GM21526 (cell line): ENCODE results near the gene CNP.
"Not testable (repeated sequence)": the region's sequence is repeated elsewhere in the genome, so short reads cannot be mapped to it uniquely, and the experiment has no call there.

Experiments used
- ATAC-seq: cut with Tn5 transposase; IDR thresholded peaks from one replicate; pipeline ENCODE4 v1.9.1; 2021; ENCODE audit warnings: moderate library complexity; ENCODE audit not compliant: unreplicated experiment, low FRiP score

CNP gene

GRCh38 chr17:41966463-41967140, at the start of gene CNP:
CNP (plus strand) TSS chr17:41966795; CDS start chr17:41966885, 90 bp downstream.
- ATAC-seq = peak; percentile 53

DNA sequence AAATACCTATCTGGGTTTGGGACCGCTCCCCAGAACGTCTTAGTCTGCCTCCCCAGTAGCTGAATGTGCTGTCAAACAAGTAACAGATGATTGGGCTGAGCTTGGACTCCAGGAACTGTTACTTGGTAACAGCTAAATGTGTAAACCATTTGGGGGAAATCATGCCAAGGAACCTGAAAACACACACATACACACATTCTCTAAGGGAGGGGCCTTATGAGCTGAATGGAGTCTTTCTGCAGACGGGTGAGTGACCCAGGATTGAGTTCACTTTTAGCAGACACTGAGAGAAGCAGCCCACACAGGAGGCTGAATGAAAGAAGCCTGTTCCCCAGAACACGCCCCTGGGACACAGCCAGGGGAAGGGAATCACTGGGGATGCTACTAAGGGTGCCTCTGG, 49.4 kb upstream of the CNP start:
- ATAC-seq = no peak

DNA sequence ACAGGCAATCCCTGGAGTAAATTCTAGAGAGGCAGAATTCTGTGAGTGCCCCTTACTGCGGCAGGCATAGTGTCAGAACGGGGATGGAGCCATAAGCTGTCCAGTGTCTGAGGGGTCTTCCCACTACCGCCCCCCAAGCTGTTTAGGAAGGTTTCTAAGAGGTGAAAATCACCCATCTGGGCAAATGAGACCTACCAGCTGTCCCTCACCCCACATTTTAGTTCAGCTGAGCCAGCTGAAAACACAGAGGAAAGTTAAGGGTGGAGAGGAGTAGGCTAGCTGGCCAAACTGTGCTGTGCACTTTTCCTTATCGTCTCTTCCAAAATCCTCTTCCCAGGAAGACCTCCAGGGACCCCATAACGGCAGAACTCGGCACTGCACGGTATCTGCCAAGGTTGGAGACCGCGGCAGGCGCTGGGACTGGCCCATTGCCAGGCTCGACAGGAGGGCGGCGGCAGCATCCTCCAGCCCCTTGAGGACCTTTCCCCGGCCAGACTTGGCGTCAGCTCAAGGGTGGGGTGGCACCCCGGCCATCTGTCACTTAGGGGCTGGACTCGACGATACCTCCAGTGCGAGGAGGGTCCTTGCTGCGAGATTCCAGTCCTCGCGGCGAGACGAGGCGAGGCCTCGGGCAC, 48.8 kb upstream of the CNP start:
- no peak for ATAC-seq

GRCh38 chr17:41918314-41919164, 48.1 kb upstream of the CNP start, which contains the start of gene ACLY:
ACLY (minus strand) TSS chr17:41918951; CDS start chr17:41913873, 5,078 bp downstream.
- peak; percentile 86 for ATAC-seq

DNA sequence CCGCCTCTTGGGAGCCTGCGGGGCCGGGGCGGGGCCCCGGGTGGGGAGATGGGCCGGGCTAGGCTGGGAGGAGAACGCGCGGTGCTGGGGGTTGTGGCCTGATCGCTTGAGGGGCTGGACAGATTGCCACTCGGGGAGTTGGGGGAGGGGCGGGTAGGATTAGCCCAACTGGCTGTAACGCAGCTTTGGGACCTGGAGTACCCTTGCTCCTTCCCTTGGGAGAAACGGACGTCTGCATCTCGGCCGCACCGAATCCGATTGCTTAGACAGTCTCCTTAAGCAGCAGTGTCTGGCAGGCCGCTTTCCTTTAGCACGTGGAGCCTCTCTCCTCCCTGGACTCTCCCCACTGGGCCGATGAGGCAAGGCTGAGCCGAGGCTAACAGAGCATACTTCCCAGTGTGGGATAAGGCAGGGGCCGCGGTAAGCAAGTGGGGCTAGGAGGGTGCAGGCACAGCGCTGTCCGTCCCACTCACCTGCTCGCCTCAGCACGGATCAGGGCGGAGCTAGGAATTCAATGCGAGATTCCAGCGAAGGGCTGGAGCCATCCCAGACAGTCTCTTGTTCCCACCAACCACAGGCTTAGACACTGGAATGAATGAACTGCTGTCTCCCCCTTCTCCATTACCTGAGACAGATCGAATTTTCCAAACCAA, 47.3 kb upstream of the CNP start:
- peak; percentile 14 for ATAC-seq

DNA sequence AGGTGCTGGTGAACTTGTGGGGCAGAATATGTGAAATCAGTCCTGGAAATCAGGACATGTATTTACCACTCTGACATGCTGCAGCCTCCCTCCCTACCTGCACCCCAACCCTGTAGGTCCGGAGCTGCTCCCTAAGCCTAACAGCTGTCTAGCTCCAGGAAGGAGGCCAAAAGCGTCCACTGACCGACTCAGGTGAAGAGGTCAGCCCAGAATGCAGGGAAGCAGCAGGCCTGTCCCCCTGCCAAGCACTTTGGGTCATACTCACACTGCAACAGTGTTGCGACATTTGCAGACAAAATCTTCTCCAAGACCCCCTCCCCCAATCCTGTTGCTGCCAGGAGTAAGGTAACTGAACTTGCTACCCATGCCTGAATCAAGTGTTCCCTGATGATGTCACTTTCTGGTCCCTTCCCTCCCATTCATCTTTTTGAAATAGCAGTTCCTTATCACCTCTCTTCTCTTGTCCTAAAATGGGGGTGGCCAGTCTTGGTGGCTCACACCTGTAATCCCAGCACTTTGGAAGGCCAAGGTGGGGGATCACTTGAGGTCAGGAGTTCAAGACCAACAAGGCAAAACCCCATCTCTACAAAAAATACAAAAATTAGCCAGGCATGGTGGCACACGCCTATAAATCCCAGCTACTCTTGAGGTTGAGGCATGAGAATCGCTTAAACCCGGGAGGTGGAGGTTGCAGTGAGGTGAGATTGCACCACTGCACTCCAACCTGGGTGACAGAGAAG, 46.6 kb upstream of the CNP start:
- ATAC-seq = no peak

GRCh38 chr17:41920580-41920955, 46.0 kb upstream of the CNP start:
- no peak for ATAC-seq

GRCh38 chr17:41925991-41926590, 40.5 kb upstream of the CNP start:
- ATAC-seq = no peak

DNA sequence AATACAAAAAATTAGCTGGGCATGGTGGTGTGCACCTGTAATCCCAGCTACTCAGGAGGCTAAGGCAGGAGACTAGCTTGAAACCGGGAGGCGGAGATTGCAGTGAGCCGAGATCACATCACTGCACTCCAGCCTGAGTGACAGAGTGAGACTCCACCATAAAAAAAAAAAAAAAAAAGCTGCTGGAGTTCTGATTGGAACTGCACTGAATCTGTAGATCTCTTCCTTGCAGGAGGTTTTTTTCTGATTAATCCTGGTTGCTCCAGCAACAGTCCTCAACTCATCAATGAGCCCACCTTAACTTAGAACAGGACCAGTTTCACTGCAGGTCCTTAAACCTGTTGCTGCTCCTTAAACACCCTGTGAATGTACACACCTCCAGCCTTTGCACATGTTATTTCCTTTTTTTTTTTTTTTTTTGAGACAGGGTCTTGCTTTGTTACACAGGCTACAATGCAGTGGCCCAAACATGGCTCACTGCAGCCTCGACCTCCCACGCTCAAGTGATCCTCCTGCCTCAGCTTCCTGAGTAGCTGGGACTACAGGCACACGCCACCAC, 37.8 kb upstream of the CNP start:
- ATAC-seq = no peak

DNA sequence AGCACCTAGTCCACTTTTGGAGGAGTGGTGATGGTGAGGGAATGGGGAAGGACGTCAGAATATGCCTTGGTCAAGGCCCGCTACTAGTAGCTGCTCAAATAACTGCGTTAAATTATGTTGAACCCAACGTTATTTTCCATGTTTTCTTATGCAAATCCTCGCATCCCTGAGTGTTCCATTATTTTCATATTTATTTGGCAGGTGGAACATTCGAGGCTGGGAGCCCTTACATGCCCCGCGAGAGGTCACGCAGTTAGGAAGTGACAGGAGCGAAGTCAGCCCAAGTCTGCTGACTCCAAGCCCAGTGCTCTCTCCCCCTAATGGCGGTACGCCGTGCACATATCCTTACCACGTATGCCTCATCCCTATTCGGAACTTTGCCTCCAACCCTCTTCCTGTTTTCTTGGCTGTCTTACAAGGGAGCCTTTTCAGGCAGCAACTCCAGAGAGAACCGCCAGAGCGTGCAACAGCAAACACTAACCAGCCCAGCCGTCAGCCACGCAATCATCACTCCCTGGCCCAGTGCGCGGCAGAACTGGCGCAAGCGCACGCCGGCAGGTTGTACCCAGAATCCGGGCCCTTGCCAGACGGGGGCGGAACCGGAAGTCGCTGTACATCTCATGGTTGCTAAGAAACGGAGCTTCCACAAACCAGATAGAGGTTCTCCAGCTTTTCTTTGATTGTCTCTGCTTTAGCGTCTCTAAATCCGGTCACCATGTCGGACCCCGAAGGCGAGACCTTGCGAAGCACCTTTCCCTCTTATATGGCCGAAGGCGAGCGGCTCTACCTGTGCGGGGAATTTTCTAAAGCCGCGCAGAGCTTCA, 36.4 kb upstream of the CNP start, which contains the start of gene ODAD4:
ODAD4 (plus strand) TSS at position 609 of the 824 bp plus-strand sequence; CDS start at position 716, 107 bp downstream.
- ATAC-seq = peak; percentile 74

DNA sequence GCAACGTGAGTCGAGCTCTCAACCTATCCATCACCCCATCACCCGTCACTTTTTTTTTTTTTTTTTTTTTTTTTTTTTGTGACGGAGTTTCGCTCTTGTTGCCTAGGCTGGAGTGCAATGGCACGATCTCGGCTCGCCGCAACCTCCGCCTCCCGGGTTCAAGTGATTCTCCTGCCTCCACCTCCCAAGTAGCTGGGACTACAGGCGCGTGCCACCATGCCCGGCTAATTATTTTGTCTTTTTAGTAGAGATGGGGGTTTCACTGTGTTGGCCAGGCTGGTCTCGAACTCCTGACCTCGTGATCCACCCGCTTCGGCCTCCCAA, 35.8 kb upstream of the CNP start:
- ATAC-seq = not testable (repeated sequence)

GRCh38 chr17:41931715-41932114, 34.9 kb upstream of the CNP start:
- ATAC-seq = not testable (repeated sequence)

DNA sequence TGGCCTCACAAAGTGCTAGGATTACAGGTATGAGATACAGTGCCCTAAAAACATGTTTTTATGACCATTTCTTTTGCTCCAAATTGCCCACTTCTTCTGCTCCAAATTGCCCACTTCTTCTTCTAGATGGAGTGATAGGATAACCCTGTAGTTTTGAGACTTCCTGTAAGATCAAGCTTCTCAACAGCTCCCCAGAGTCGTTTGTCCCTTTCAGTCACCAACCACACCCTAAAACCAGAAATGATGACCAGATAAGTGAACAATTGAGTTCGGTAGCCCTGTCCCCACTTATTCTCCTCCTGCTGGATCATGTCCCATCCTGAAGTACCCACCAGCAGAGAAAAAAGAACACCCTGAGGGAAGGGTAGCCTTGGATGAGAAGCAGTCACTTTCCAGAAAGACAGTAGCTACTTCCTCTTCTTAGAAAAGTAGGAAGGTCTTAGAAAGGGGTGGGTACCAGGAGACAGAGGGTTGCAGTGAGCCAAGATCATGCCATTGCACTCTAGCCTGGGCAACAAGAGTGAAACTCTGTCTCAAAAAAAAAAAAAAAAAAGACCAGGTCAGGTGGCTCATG, 33.7 kb upstream of the CNP start:
- ATAC-seq = no peak

- ATAC-seq = no peak
Observed at GRCh38 chr17:41935641-41936040, 31.0 kb upstream of the CNP start.

DNA sequence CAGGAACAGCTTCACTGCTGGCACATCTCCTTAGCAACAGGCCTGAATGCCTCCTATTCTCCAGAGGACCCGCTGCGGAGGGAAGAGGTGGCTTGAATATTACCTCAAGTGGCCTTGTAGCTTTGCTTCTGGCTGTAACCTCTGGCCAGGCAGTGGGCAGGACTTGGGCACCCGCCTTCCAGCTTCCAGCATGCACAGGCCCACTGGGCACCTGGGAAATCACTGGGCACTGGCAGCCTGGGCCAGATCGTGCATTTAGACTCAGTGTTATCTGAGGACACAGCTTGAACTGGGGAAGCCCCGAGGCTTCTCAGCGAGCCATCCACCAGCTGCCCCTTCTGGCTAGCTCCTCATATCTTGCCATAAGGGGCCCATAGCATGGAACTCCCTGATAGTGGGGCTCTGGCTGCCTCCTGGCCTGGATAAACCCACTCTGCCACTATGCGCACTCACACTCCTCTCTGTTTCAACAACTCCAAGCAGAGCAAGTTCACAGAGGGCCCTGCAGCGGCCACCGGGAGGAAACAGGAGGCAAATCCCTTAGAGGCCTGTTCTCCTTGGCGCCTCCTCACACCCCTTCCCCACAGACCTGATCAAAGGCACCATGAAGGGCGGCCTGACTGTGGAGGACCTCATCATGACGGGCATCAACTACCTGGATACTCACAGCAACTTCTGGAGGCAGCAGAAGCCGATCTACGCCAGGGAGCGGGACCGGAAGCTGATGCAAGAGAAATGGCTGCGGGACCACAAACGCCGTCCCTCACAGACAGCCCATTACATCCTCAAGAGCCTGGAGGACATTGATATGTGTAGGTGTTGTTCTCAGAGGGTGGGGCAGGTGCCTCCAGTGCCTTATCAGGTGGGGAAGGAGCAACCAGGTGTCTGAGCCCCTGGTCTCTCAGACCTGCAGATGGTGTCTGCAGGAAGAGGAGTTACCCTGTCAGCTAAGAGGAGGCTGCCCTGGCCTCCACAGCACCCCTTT, 28.3 kb upstream of the CNP start:
- no peak for ATAC-seq

GRCh38 chr17:41939044-41939692, 27.4 kb upstream of the CNP start:
- ATAC-seq = no peak

- no peak for ATAC-seq
Observed at GRCh38 chr17:41939693-41940090, 26.9 kb upstream of the CNP start.
